Kidney epithelial cell (primary cell): ENCODE data around the gene KAT6B. TPM values are rescaled to one million over a fixed set of nuclear protein-coding genes. Genes with fewer than 3 reads are reported as not detected.
A peak's percentile ranks its signal among the peaks of the same experiment; 100 is the strongest.

Experiments used
- DNase-seq: peaks from one replicate; pipeline ENCODE4 v3.0.0-alpha.2; 2010; ENCODE audit warnings: low read depth
- H3K27me3 ChIP-seq: 2 replicates; pipeline ENCODE4 v1.6.0; 2011; ENCODE audit warnings: low read length; ENCODE audit not compliant: control insufficient read depth, insufficient read depth
- H3K36me3 ChIP-seq: 2 replicates; pipeline ENCODE4 v1.5.1; 2011; ENCODE audit warnings: low read length; ENCODE audit not compliant: control insufficient read depth, insufficient read depth
- H3K4me3 ChIP-seq: 2 replicates; pipeline ENCODE4 v1.5.1; 2011; ENCODE audit warnings: low read depth, mild to moderate bottlenecking, control low read depth, low read length
- total RNA-seq: library from RNA; depleted of rRNA; stranded (reverse); fragments of >200 nt; gene quantifications from 2 replicates; pipeline ENCODE4 v1.2.3, GENCODE V29; 2015
- TF ChIP-seq, protein P1 (sequence below): IDR thresholded peaks from 2 replicates; pipeline ENCODE4 v1.5.1; 2011; ENCODE audit warnings: mild to moderate bottlenecking, moderate library complexity, low read length, control low read depth, inconsistent platforms; ENCODE audit not compliant: insufficient read depth, poor library complexity, severe bottlenecking

Gene KAT6B
- total RNA-seq, 1 donor from 2014 or later, result 8.0 TPM

DNA sequence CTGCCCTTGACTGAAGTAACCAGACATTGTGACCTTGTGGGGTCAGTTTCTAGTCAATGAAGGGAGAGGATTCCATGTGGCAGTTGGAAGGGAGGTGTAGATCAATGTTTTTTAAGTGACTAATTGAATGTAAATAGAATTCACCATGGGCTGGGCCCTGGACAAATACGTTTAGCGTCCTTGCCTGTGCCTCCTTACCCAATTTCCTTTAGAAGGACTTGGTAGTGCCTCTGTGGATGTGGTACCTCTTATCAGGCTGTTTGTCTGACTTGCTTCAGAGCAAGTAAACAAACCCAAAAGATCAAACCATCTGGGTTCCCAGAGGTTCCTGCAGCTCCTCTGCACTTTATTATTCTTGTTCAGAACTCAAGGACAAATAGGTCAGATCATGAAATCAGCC, 4.3 kb upstream of the KAT6B start:
- TF ChIP-seq, protein P1, sequence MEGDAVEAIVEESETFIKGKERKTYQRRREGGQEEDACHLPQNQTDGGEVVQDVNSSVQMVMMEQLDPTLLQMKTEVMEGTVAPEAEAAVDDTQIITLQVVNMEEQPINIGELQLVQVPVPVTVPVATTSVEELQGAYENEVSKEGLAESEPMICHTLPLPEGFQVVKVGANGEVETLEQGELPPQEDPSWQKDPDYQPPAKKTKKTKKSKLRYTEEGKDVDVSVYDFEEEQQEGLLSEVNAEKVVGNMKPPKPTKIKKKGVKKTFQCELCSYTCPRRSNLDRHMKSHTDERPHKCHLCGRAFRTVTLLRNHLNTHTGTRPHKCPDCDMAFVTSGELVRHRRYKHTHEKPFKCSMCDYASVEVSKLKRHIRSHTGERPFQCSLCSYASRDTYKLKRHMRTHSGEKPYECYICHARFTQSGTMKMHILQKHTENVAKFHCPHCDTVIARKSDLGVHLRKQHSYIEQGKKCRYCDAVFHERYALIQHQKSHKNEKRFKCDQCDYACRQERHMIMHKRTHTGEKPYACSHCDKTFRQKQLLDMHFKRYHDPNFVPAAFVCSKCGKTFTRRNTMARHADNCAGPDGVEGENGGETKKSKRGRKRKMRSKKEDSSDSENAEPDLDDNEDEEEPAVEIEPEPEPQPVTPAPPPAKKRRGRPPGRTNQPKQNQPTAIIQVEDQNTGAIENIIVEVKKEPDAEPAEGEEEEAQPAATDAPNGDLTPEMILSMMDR, result no peak
- no peak overlapping the region for H3K4me3 ChIP-seq
- no peaks in the 10 kb centered on the region for H3K27me3 ChIP-seq
- no peaks in the 10 kb centered on the region for H3K36me3 ChIP-seq
- no peak for DNase-seq

DNA sequence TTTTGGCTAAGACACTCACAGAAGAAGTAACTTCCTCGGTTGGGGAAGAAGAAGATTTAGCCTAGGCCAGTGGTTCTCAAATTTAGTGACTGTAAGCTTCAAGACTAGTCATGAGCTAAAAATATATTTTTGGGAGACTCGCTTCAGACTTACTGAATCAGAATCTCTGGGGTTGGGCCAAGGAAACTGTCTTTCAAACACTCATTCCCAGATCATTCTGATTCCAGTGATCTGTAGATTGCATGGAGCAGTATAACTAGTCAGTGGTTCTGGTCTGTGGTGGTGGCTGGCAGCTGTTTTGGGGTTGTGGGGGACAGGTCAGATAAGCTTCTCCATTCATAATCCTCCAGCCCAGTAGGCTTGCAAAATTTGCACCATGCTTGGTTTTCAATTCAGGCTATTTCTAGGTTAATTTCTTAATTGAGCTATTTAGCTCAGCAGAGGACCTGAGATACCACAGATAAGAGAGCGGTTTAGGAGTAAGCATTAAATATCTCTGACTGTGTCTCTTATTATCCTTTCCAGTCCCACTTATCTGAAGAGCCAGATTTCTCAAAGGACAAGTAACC, 3.8 kb upstream of the KAT6B start:
- no peaks in the 10 kb centered on the region for H3K27me3 ChIP-seq
- H3K36me3 ChIP-seq, result no peaks in the 10 kb centered on the region
- no peak for DNase-seq
- TF ChIP-seq, protein P1, result no peak
- no peak overlapping the region for H3K4me3 ChIP-seq

DNA sequence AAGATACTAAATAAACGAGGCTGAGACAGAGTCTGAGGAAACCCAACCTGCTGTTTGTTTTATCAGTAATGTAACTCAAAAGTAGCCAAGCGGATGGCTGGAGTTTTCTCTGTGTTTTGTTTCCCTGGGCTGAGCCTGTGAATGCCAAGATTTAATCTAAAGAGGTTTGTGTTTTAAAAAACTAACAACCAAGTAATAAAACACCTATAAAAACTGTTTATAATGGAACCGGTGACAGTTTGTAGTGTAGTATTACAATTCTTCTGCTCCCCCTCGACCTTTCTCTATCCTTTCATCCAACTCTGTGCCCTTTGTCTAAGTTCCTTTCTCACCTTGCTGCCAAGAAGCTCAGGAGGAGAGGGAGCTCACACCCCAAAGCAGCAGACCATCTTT, 2.6 kb upstream of the KAT6B start:
- Histone ChIP-seq H3K4me3 (no peak overlapping the region), H3K27me3 (no peaks in the 10 kb centered on the region), H3K36me3 (no peaks in the 10 kb centered on the region)
- no peak for DNase-seq
- TF ChIP-seq, protein P1, result no peak

DNA sequence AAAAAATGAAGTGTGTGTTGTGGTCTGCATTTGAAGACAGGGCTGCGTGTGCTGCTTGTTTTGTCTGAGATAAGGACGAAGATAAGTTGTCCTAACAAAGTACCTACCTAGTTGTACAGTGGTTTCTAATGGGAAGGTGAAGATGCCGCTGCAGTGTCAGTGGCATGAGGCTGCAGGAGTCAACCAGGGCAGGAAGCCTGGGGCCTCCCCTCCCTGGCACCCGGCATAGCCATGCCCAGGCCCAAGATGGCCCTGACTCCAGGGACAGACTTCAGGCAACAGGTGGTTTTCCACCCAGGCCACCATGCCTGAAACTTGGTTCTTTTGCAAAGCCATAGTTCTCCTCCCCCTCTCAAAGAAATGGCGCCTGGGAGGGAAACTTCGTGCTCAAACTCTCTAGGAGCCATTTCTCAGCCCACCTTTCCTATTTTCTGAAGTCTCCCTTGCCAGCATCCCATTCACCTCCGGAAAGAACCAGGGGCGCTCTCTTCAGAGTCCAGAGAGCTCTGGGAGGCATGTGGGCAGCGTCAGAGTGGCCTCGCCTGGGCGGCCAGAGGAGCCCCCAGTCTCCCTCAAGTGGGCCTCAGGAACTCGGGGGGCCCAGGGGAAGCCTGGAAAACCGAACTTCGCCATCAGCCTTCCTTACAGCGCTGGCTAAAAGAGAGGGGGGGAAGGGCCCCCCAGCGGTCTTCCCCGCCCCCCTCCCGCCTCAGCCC, 2.1 kb upstream of the KAT6B start:
- Histone ChIP-seq H3K4me3 (peak overlapping the region; percentile 78), H3K36me3 (no peaks in the 10 kb centered on the region), H3K27me3 (no peaks in the 10 kb centered on the region)
- TF ChIP-seq, protein P1, result no peak
- no peak for DNase-seq

DNA sequence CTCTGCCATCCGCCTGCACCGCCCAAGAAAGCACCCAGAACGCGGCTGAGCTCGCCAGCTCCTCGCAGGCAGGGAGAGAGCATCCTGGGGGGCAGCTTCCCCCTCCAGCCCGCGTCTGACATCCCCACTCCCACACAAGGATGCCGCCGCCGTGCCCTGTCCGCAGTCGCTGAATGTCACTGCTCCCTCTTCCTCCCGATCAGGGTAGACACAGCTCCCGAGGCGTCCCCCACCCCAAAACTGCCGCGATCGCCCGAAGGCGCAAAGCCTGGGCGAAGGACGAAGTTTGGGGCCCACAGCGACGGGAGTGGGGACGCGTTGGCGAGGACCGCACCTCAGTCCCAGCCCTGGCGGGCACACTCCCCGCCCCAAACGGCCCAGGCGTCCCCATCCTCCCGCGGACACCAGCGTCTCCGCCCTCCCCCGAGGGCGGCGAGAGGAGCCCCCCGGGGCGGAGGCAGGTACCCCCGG, 1.5 kb upstream of the KAT6B start:
- Histone ChIP-seq H3K27me3 (no peaks in the 10 kb centered on the region), H3K36me3 (no peaks in the 10 kb centered on the region), H3K4me3 (peak overlapping the region; percentile 78)
- no peak for DNase-seq
- TF ChIP-seq, protein P1, result no peak
